HFFc6 (cell line): ENCODE measurements around the gene WDR7. TPM values are rescaled to one million over a fixed set of nuclear protein-coding genes. Genes with fewer than 3 reads are reported as not detected.

Experiments
- DNase-seq: peaks from one replicate; pipeline ENCODE4 v3.0.0-alpha.2; 2018
- H3K27ac Mint-ChIP-seq: 2 replicates; pipeline ENCODE4 v1.8.0; 2020; ENCODE audit warnings: mild to moderate bottlenecking, mixed read lengths
- H3K27me3 Mint-ChIP-seq: 2 replicates; pipeline ENCODE4 v1.8.0; 2021; ENCODE audit warnings: mild to moderate bottlenecking, moderate library complexity, mixed read lengths; ENCODE audit not compliant: insufficient read depth
- H3K36me3 Mint-ChIP-seq: 2 replicates; pipeline ENCODE4 v1.8.0; 2021; ENCODE audit warnings: low read depth, mixed read lengths
- H3K4me1 Mint-ChIP-seq: 2 replicates; pipeline ENCODE4 v1.8.0; 2020; ENCODE audit warnings: low read depth, mixed read lengths
- H3K4me3 Mint-ChIP-seq: 2 replicates; pipeline ENCODE4 v1.8.0; 2020; ENCODE audit warnings: mild to moderate bottlenecking, moderate library complexity, mixed read lengths
- H3K9me3 Mint-ChIP-seq: 2 replicates; pipeline ENCODE4 v1.8.0; 2020; ENCODE audit warnings: mild to moderate bottlenecking, mixed read lengths
- CTCF ChIP-seq: fragments of 200-600 bp; sonication (generic); IDR thresholded peaks from 2 replicates; pipeline ENCODE4 v1.5.0; 2021; ENCODE audit warnings: antibody characterized with exemption, mild to moderate bottlenecking
- total RNA-seq, 6 experiments: library from RNA; stranded (reverse); fragmentation: NEBNext Ultra II Directional; extraction: Animal tissue kit (Norgen Biotek cat#: 25700); gene quantifications; 2 replicates in 1 of 6; 3 replicates in 5 of 6; pipeline ENCODE4 v1.2.3, GENCODE V29; 2021

WDR7 gene
- total RNA-seq, 6 experiments from 2014 or later: 14.0 to 19.7 (median 16.6) TPM

DNA sequence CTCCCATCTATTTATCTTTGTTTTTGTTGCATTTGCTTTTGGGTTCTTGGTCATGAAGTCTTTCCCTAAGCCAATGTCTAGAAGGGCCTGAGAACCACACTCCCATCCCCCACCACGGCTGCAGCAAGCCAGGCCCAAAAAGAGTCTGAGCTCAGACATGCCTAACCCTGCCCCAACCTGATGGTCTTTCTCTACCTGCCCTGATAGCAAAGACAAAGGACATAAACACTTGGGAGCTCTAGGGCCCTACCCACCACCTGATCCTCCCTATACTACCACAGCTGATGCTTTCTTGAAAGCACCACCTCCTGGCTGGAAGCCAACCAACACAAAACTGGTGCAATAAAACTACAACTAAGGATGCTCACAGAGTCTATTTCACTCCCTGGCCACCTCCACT is 233.4 kb downstream of the WDR7 start:
- DNase-seq: no peak
- no peak overlapping the region for H3K27ac Mint-ChIP-seq
- H3K4me3 Mint-ChIP-seq: no peak overlapping the region
- TF ChIP-seq CTCF: no peak
- H3K27me3 Mint-ChIP-seq: no peaks in the 10 kb centered on the region; the same call in 1 of the 2 replicates
- H3K9me3 Mint-ChIP-seq: no peaks in the 10 kb centered on the region
- H3K4me1 Mint-ChIP-seq: peaks cover 14% of the 10 kb centered on the region
- peaks cover 17% of the 10 kb centered on the region for H3K36me3 Mint-ChIP-seq

DNA sequence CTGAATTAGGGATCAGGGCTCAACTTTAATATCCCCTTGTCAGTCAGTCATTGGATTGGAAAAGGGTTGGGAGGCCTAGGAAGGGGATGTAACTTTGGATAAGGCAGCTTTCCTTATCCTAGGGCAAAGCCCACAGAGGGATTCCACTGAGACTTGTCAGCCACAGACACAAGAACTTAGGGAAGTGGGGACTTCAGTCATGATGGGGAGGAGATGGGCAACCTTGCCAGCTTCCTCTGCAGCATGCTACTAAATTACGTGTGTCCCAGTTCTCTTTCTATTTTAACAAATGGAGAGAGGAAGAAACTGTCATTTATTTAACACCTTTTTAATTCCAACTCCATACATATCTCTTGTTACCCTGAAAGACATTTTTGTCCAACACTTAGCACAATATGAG is 237.8 kb downstream of the WDR7 start:
- Mint-ChIP-seq H3K4me3 (no peak overlapping the region), H3K27ac (no peak overlapping the region), H3K36me3 (peaks cover 17% of the 10 kb centered on the region), H3K9me3 (no peaks in the 10 kb centered on the region), H3K27me3 (no peaks in the 10 kb centered on the region; the same call in 1 of the 2 replicates), H3K4me1 (peaks cover 46% of the 10 kb centered on the region)
- TF ChIP-seq CTCF: no peak
- DNase-seq: no peak

GRCh38 chr18:56889621-56890020 is 238.5 kb downstream of the WDR7 start:
- no peak for DNase-seq

GRCh38 chr18:56890632-56891031 is 239.5 kb downstream of the WDR7 start:
- no peaks in the 10 kb centered on the region for H3K9me3 Mint-ChIP-seq
- no peaks in the 10 kb centered on the region for H3K27me3 Mint-ChIP-seq
- peaks cover 46% of the 10 kb centered on the region for H3K4me1 Mint-ChIP-seq
- peaks cover 4% of the 10 kb centered on the region; the same call in 1 of the 2 replicates for H3K36me3 Mint-ChIP-seq
- H3K27ac Mint-ChIP-seq: peak overlapping the region; percentile 76
- no peak for TF ChIP-seq CTCF
- H3K4me3 Mint-ChIP-seq: peak overlapping the region; percentile 46
- peak; percentile 86 for DNase-seq

More at GRCh38 chr18:56889621-56890020, 238.5 kb downstream of the WDR7 start:
- Mint-ChIP-seq H3K27ac (peak overlapping the region; percentile 76), H3K36me3 (peaks cover 10% of the 10 kb centered on the region; the same call in 1 of the 2 replicates), H3K4me1 (peaks cover 46% of the 10 kb centered on the region), H3K27me3 (no peaks in the 10 kb centered on the region; the same call in 1 of the 2 replicates), H3K4me3 (0 out of 2 replicates have a peak overlapping the region, but pooled peaks have one; percentile 5), H3K9me3 (no peaks in the 10 kb centered on the region)
- no peak for TF ChIP-seq CTCF

- Mint-ChIP-seq H3K27me3 (no peaks in the 10 kb centered on the region), H3K4me1 (peaks cover 46% of the 10 kb centered on the region), H3K36me3 (no peaks in the 10 kb centered on the region; the same call in 1 of the 2 replicates), H3K4me3 (peak overlapping the region; percentile 46; the same call in 1 of the 2 replicates), H3K27ac (peak overlapping the region; percentile 76), H3K9me3 (no peaks in the 10 kb centered on the region)
- TF ChIP-seq CTCF: no peak
- no peak for DNase-seq
Measured at GRCh38 chr18:56891116-56891515, 240.0 kb downstream of the WDR7 start.
